GM21576 (cell line): ENCODE measurements around the gene UCP3.

Experiments used
- ATAC-seq: cut with Tn5 transposase; IDR thresholded peaks from one replicate; pipeline ENCODE4 v1.9.1; 2021; ENCODE audit warnings: mild to moderate bottlenecking, moderate library complexity; ENCODE audit not compliant: unreplicated experiment

Gene UCP3, protein sequence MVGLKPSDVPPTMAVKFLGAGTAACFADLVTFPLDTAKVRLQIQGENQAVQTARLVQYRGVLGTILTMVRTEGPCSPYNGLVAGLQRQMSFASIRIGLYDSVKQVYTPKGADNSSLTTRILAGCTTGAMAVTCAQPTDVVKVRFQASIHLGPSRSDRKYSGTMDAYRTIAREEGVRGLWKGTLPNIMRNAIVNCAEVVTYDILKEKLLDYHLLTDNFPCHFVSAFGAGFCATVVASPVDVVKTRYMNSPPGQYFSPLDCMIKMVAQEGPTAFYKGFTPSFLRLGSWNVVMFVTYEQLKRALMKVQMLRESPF

DNA sequence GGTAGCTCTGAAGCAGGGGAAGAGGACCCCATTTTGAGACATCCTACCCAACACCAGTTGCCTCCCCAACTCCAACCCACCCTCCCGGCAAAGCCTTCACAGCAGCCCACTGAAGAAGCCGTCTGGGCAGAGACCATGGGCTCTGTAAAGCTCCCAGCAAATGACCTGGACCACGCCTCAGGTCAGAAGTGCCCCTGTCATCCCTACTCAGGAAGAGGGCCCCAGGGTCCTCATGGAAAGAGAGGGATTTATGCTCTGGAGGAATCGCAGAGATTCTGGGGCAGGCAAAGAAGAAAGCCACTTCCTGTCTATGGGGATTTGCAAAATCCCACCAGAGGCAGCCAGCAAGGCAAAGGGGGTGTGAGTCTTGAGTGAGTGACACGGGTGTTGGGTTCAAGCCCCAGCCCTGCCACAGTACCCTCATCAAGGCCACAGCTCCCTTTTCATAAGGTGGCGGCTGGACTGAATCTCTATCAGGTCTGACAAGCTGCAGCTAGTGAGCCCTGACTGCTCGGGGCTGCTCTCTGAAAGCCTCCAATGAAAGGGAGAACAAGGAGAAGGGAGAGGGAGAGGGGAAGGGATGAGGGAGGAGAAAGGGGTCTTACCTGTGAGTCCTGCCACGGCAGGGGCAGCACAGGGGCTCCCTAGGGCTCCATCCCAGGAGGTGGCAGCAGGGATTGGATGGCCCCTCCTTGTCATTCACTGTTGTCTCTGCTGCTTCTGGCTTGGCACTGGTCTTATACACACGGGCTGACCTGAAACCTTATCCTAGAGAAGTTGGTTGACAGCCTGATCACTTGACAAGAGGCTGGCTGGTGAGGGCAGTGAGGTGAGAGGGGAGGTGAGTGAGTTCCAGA is at the start of gene UCP3:
Gene UCP3 (minus strand): TSS at position 713 of the 857 bp plus-strand sequence. CDS start 2,043 bp downstream, outside the sequence.
- ATAC-seq, result no peak

DNA sequence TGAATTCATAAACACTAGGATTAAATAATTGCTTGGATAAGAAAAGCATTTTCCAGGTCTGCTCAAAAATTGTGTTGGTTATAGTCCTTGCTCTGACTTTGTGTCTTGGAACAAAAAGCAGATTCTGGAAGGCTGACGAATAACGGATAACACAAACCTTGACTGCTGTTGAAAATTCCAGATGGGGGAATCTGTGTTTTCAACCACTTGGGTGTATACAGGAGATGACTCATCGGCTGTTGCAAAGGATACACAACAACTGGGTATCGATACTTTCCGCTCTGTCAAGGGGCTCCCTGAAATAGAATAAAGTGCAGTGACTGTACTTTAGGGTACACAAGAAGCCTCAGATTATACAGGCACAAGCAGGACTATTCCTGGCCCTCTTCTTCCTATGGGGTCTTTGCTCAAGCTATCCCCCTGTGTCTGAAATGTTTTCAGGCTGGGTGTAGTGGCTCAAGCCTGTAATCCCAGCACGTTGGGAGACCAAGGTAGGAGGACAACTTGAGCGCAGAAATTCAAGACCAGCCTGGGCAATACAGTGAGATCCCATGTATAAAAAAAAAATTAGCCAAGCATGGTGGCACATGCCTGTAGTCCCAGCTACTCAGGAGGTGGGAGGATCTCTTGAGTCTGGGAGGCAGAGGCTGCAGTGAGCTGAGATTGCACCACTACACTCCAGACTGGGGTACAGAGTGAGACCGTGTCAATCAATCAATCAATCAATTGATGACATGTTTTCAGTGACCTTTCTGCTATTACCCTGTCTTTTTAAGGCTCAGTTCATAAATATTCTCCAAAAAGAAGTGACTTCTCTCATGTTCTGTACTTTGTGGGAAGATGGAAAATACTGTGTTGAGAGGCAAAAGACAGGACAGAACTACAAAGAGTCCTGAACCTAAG is 48.6 kb upstream of the UCP3 start:
- no peak for ATAC-seq

DNA sequence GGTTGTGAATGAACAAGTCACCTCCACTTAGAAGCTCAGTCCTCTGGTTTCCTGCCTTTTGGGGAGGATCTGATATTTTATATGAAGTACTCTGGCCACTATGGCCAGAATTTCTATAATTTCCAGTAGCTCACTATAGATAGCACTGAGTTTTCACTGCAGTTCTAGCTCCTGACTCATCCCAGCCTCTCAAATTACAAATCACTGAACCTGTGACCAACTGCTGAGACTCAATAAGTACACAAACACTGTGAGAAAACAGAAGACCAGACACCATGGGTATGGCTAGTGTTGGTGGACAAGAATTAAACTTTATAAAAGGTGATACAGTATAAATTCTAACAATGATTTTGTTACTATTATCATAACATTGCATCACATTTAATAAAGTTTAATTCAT is 47.1 kb upstream of the UCP3 start:
- no peak for ATAC-seq

DNA sequence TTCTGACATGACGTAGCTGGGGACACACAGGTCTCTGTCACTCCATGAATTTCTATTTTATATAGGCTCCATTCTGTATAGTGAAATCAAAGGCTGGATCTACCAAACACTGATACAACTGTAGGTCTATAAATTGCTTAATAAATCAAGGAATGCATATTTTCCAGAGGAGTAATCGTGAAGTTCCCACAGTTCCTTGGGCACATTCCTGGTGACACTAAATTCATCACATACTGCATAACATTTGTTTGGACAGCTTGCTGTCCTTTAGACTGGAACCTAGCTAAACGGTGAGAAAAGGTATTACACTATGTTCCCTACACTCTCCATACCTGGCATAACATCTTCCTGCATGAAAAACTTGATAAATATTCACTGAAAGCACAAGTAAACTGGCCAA is 41.6 kb upstream of the UCP3 start:
- no peak for ATAC-seq

DNA sequence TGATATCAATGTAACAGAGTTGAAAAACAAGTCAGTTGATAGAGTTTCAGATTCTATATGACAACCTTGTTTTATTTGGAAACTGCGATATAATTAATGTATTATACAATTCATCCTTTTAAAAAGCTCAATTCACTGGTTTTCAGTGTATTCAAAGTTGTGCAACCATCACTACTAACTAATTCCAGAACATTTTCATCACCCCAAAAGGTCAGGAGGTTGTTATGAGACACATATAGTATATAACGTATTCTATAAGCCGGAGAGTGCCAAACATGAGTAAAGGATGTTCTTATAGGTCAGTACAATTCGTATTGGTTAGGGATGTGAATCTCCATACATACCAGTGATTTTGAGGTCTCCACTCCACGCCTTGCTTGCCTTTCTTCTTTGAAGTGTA is 40.1 kb upstream of the UCP3 start:
- ATAC-seq, result no peak

DNA sequence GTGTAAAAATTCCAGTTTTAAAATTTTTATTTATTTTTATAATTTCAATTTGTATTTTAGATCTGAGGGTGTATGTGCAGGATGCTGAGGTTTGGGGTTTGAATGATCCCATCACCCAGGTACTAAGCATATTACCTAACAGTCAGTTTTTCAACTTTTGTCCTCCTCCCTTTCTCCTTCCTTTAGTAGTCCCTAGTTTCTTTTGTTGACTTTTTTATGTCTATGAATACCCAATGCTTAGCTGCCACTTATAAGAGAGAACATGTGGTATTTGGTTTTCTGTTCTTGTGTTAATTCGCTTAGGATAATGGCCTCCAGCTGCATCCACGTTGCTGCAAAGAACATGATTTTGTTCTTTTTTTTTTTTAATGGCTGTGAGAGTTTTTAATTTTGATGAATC is 35.7 kb upstream of the UCP3 start:
- ATAC-seq, result no peak

DNA sequence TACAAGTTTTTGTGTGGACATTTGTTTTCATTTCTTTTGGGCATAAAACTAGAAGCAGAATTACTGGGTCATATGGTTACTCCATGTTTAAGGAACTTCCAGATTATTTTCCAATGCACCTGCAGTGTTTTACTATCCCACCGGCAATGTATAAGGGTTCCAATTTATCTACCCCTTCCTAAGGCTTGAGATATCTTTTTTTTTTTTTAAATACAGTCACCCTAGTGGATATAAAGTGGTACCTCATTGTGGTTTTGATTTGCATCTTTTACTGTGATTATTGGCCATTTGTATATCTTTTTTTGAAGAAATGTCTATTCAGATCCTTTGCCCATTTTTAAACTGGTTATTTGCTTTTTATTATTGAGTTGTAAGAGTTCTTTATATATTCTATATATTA is 34.6 kb upstream of the UCP3 start:
- ATAC-seq, result no peak

DNA sequence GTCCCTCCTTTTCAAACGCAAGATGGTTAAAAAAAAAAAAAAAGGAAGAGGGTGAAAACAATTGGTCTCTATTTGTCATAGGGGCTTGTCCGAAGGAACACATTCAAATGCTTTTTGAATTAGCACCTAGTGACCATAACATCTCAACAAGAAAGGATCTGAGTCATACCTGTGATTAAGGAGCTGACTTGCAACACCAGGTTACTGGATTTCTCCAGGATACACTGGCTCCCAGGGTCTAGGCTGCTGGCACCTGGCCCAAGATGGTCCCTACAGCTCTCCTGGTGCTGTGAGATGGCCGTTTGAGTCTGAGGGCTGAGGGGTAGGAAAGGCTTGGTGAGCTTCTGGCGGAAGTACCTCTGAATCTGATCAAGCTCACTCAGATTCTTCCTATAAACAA is 28.4 kb upstream of the UCP3 start:
- no peak for ATAC-seq

DNA sequence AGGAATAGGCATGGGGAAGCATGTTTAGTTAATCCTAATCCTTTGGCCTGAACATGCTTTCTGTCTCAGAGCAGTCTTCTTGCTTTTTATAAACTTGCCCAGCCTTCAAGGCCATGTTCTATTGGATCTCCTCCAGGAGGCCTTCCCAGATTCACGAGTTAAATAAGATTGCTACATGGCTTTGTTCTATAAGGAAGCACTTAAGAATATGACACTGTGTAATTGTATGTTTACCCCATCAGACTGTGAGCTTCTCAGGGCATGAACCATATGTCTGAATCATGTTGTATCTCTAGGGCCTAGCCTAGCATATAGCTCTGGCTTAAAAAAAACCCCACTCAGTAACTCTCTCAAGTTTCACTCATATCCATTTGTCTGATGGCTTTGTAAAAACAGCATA is 26.4 kb upstream of the UCP3 start:
- ATAC-seq, result no peak

DNA sequence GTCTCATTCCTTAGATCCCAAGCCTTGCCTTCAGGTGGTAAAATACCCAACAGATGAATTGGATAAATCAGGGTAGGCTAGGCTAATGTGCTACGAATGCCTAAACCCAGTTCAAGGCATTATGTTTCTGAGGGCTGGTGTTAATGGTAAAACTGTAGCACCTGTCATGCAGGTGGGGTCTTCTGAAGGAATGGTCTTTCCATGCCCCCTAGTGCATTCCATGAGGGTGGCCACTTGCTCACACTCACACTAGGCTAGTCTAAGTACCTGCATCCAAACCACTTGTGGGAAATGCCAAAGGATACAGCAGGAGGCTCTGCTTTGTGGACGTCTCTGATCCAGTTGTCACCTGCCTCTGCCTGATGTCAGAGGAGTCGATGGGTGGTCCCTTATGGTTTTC is 24.2 kb upstream of the UCP3 start:
- ATAC-seq, result no peak

DNA sequence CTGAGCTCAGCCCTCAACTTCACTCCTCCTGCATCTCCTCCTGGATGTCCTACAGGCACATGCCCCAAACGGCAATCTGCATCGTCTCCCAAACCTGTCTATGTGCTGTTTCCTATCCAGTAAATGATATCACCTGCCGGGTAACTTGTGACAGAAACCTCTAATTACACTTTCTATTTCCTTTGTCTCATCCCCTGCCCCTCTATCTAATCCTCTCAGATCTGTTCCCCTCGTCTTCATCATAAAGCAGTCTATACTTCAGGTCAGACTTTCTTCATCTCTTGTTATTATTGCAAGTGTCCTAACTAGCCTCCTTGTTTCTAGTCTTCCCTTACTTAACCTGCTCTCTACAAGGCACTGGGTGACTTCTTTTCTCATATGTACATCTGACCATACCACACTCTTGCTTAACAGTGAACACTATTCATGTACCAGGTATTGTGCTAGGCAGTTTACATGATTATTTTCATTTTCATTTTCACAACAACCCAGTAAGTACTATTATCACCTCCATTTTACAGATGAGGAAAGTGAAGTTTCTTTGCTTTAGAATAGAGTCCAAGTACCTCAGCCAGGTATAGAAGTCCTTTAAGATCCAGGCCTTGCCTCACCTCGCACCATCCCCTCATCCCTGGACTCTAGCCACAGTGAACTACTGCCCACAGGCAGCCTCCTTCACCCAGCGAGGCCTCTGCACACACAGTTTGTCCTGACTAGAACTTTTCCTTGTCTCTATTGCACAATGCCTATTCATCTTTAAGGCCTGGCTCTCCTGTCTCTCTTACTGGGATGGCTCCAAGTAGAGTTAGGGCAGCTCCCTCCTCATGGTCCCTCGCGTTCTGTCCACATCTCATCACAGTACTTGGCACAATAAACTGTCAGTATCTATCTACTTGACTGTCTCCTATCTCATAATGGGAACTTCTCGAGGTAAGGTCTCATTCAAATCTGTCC is 22.1 kb upstream of the UCP3 start:
- ATAC-seq, result no peak

DNA sequence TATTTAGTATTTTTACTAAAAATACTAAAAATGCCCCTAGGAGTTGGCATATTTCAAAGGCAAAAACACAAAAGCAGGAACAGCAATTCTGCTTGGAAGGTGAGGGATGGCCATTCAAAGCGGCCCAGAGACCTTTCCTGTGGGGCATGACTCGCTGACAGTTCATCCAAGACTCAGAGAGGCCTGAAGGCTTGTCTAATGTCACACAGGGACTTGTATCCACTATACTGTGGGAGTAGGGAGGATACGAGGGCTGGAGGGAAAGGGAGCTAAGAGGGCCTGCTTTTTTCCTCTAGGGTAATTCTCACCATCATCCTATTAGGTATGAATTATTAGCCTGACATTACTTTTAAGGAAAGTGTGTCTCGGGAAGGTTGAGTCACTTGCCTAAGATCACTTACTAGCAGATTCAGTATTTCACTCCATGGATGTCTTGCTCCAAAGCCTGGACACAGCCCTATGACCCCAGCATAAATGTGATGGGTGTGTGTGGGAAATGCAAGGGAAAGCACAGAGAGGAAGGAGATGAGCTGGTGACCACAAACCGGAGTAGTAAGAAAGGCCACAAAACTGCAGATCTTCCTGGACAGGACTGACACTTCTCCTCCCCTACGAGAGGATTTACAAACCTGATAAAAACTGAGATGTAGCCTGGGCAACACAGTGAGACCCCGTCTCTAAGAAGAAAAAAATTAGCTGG is 16.7 kb upstream of the UCP3 start:
- no peak for ATAC-seq

DNA sequence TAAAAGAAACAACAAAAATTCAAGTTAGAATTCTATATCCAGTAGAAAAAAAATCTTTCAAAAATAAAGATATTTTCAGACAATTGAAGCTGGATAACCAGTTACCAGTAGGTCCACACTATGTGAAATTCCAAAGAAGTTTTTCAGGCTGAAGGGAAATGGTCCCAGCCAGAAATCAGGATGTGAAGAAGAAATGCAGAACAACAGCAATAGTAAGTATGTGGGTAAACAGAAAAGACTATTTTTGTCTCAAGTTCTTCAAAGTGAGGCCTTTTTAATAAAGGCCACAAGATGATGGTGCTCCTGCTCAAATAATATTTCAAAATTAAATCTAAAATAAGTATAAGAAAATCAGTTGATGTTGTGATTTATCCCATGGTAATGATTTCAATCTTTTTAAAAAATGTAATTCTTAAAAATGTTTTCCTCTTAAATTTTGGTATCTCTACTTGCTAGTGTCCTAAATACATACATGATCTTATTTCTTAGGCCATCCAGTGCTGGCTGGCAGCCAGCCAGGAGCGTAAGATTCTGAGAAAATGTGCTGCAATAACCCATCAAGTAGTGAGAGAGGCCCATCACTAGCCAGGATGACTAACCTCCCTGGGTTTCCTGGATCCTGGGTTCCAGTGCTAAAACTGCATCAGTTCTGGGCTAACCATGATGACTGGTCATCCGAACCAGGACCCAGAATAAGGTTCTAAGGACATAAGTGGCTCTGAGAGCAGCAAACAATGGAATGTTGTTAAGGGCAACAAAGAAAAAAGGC is 15.6 kb upstream of the UCP3 start:
- ATAC-seq, result no peak

DNA sequence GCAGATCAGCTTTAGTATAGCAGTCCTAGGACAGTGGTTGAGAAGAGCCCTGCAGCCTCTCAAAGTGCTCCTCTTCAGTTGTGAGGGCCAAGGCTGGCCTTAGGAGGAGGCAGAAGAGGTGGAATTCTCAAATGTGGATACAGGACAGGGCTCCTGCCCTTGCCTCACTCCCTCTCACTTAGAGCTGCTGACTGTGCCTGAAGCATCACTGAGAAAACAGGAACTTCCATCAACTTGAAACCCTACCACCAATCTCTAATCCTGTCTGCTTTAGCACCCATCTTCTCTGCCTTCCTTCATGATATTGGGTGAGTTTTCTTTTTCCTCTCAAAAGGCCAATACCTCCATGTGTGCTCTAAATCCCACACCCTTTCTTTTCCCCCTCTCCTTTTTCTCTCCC is 14.4 kb upstream of the UCP3 start:
- no peak for ATAC-seq

DNA sequence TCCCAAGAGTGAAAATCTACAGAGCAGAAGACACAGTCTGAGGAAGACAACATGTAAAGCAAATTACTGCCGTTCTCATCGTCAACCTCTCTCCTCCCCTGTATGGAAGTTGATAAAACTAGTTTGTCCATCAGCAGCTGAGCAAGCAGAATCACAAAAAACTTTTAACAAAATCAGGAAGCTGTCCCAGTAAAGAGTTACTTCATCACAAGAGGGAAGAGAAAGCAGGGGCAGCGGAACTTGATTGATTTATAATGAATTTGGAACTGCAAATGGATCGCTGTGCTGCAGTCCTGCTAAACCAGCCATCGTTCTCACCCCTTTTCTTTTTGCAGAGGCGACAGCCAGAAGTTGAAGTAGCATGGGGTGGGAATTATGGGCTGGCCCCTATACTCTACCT is 13.7 kb upstream of the UCP3 start:
- ATAC-seq, result no peak

DNA sequence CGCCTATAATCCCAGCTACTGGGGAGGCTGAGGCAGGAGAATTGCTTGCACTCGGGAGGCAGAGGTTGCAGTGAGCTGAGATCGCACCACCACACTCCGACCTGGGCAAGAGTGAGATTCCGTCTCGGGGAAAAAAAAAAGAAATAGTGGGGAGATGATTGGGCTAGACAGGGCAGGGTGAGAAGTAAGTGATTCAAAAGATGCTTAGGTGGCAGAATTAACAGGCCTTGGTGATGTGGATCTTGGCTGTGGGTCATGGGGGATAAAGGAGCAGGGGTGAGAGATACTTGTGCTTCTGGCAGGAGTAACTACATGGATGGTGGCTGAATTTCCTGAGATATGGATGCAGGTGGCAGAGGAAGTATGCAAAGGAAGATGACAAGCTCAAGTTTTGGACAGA is 13.1 kb upstream of the UCP3 start:
- no peak for ATAC-seq

DNA sequence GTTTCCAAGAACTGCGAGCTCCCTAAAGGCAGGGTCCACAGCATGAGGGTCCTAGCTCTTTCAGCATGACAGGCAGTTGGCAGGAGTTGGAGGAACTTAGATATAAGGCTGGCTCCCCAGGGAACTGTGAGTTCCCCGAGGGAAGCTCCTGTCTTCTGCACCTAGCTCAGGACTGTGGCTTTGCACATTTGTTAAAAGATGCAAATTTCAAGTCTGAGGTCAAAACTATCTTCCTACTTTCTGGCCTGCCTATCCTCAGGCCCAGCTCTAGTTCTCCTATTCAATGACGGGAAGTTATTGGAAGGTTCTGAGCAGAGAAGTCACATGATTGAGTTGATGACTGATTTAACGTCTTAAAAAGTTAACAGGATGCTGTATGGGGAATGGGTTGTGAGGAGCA is 11.7 kb upstream of the UCP3 start:
- ATAC-seq, result no peak

DNA sequence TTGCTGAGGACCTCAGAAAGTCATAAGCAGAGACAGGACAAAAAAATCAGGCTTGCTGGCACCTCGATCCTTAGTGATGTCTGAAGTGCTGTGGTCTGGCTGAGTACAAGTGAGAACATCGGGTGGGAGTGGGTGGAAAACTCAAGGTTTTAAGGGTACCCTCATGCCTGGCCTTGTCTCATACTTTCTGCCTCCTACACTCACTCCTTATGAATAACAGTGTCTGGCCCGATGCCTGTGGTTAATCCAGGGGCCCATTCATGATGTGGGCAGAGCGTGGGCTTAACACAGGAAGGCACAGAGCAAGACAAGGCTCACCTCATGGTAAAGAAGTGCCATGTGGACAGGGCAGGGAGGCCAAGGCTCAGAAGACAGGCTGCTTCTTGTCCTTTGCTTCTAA is 11.0 kb upstream of the UCP3 start:
- no peak for ATAC-seq
